Measurements from ENCODE around the gene SLC30A1. TPM values are rescaled to one million over a fixed set of nuclear protein-coding genes. Genes with fewer than 3 reads are reported as not detected.

Gene SLC30A1
- total and polyA plus RNA-seq, 2 of the 13 experiments (the other 11 are each of a cell fraction or from before 2014, with no cell fraction given), result 5.9 to 24.4 TPM

DNA sequence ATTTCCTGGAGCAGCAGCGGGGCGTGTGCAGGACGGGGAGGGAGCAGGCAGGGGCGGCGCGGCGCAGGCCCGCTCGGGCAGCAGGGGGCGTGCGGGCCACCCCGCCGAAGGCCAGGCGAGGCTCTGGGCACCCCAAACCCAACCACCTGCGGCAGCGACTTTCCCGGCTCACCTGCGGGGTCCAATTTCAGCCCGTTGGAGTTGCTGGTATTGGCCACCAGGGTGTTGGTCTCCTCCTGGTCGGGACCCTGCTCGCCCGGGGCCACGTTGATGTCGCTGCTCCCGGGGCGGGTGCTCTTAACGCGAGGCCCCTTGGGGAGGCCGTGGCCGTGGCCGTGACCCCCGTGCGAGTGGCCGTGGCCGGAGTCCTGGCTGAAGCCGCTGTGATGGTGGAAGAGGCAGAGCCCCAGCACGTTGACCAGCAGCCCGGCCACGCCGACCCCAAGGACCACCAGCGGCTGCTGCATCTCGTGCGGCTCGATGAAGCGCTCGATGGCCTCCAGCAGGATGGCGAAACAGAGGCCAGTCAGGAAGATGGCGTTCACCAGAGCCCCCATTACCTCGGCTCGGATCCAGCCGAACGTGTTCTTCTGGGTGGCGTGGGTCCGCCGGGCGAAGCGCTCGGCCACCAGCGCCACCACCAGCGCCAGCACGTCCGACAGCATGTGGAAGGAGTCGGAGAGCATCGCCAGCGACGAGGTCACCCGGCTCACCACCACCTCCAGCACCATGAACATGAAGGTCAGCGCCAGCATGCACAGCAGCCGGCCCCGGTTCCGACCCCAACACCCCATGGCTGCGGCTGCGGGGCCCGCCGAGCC, 932 bp downstream of the SLC30A1 start (continued):
- peak; percentile 45; the same call in 1 of the 2 replicates for TF ChIP-seq SIN3A (IDR thresholded peaks at IDR 0.05; ENCODE audit: borderline replicate concordance, low read depth, low read length)
- peak; percentile 84; the same call in 1 of the 2 replicates for TF ChIP-seq MTF2 (CRISPR knock-in tag; IDR thresholded peaks at IDR 0.05; ENCODE audit: borderline replicate concordance)
- TF ChIP-seq, protein P1, sequence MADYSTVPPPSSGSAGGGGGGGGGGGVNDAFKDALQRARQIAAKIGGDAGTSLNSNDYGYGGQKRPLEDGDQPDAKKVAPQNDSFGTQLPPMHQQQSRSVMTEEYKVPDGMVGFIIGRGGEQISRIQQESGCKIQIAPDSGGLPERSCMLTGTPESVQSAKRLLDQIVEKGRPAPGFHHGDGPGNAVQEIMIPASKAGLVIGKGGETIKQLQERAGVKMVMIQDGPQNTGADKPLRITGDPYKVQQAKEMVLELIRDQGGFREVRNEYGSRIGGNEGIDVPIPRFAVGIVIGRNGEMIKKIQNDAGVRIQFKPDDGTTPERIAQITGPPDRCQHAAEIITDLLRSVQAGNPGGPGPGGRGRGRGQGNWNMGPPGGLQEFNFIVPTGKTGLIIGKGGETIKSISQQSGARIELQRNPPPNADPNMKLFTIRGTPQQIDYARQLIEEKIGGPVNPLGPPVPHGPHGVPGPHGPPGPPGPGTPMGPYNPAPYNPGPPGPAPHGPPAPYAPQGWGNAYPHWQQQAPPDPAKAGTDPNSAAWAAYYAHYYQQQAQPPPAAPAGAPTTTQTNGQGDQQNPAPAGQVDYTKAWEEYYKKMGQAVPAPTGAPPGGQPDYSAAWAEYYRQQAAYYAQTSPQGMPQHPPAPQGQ (CRISPR knock-in tag; IDR thresholded peaks at IDR 0.05; ENCODE audit: borderline replicate concordance), result no peak
- TF ChIP-seq, protein P2, sequence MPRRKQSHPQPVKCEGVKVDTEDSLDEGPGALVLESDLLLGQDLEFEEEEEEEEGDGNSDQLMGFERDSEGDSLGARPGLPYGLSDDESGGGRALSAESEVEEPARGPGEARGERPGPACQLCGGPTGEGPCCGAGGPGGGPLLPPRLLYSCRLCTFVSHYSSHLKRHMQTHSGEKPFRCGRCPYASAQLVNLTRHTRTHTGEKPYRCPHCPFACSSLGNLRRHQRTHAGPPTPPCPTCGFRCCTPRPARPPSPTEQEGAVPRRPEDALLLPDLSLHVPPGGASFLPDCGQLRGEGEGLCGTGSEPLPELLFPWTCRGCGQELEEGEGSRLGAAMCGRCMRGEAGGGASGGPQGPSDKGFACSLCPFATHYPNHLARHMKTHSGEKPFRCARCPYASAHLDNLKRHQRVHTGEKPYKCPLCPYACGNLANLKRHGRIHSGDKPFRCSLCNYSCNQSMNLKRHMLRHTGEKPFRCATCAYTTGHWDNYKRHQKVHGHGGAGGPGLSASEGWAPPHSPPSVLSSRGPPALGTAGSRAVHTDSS (CRISPR knock-in tag; conservative IDR thresholded peaks at IDR 0.05), result no peak
- TF ChIP-seq GLI4 (CRISPR knock-in tag; IDR thresholded peaks at IDR 0.05; ENCODE audit: borderline replicate concordance), result peak; percentile 85; the same call in 1 of the 2 replicates
- 0 out of 2 replicates have a peak, but pooled peaks have one; percentile 8 for TF ChIP-seq FOXK1 (CRISPR knock-in tag; IDR thresholded peaks at IDR 0.05; ENCODE audit: borderline replicate concordance, low read depth)
- no peak for TF ChIP-seq ZNF383 (CRISPR knock-in tag; IDR thresholded peaks at IDR 0.05; ENCODE audit: borderline replicate concordance)
- TF ChIP-seq, protein P3, sequence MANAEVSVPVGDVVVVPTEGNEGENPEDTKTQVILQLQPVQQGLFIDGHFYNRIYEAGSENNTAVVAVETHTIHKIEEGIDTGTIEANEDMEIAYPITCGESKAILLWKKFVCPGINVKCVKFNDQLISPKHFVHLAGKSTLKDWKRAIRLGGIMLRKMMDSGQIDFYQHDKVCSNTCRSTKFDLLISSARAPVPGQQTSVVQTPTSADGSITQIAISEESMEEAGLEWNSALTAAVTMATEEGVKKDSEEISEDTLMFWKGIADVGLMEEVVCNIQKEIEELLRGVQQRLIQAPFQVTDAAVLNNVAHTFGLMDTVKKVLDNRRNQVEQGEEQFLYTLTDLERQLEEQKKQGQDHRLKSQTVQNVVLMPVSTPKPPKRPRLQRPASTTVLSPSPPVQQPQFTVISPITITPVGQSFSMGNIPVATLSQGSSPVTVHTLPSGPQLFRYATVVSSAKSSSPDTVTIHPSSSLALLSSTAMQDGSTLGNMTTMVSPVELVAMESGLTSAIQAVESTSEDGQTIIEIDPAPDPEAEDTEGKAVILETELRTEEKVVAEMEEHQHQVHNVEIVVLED (CRISPR knock-in tag; IDR thresholded peaks at IDR 0.05; ENCODE audit: borderline replicate concordance), result no peak; the same call in 1 of the 2 replicates
- no peak for TF ChIP-seq ZNF256 (CRISPR knock-in tag; conservative IDR thresholded peaks at IDR 0.05)
- TF ChIP-seq, protein P4, sequence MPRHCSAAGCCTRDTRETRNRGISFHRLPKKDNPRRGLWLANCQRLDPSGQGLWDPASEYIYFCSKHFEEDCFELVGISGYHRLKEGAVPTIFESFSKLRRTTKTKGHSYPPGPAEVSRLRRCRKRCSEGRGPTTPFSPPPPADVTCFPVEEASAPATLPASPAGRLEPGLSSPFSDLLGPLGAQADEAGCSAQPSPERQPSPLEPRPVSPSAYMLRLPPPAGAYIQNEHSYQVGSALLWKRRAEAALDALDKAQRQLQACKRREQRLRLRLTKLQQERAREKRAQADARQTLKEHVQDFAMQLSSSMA (CRISPR knock-in tag; IDR thresholded peaks at IDR 0.05), result peak; percentile 48; the same call in 1 of the 2 replicates
- TF ChIP-seq FOXA1 (IDR thresholded peaks at IDR 0.05), result no peak
- TF ChIP-seq FOXA1 (CRISPR knock-in tag; IDR thresholded peaks at IDR 0.05), result no peak
- TF ChIP-seq, protein P5, sequence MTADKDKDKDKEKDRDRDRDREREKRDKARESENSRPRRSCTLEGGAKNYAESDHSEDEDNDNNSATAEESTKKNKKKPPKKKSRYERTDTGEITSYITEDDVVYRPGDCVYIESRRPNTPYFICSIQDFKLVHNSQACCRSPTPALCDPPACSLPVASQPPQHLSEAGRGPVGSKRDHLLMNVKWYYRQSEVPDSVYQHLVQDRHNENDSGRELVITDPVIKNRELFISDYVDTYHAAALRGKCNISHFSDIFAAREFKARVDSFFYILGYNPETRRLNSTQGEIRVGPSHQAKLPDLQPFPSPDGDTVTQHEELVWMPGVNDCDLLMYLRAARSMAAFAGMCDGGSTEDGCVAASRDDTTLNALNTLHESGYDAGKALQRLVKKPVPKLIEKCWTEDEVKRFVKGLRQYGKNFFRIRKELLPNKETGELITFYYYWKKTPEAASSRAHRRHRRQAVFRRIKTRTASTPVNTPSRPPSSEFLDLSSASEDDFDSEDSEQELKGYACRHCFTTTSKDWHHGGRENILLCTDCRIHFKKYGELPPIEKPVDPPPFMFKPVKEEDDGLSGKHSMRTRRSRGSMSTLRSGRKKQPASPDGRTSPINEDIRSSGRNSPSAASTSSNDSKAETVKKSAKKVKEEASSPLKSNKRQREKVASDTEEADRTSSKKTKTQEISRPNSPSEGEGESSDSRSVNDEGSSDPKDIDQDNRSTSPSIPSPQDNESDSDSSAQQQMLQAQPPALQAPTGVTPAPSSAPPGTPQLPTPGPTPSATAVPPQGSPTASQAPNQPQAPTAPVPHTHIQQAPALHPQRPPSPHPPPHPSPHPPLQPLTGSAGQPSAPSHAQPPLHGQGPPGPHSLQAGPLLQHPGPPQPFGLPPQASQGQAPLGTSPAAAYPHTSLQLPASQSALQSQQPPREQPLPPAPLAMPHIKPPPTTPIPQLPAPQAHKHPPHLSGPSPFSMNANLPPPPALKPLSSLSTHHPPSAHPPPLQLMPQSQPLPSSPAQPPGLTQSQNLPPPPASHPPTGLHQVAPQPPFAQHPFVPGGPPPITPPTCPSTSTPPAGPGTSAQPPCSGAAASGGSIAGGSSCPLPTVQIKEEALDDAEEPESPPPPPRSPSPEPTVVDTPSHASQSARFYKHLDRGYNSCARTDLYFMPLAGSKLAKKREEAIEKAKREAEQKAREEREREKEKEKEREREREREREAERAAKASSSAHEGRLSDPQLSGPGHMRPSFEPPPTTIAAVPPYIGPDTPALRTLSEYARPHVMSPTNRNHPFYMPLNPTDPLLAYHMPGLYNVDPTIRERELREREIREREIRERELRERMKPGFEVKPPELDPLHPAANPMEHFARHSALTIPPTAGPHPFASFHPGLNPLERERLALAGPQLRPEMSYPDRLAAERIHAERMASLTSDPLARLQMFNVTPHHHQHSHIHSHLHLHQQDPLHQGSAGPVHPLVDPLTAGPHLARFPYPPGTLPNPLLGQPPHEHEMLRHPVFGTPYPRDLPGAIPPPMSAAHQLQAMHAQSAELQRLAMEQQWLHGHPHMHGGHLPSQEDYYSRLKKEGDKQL (CRISPR knock-in tag; IDR thresholded peaks at IDR 0.05; ENCODE audit: low read depth), result peak; percentile 30; the same call in 1 of the 2 replicates

All from HepG2 (cell line).